DMS53 treated with DMSO at 0.1 percent for 48 hours (cell line): ENCODE results near the gene PGRMC1.
"Not testable (repeated sequence)": the region's sequence is repeated elsewhere in the genome, so short reads cannot be mapped to it uniquely, and the experiment has no call there.

Experiments used
- DNase-seq: peaks from one replicate; lab custom pipeline; 2025; ENCODE audit not compliant: unreplicated experiment; lab: John Stamatoyannopoulos, UW

The PGRMC1 gene

GRCh38 chrX:119235872-119236622, at the start of gene PGRMC1:
Gene PGRMC1, plus strand, starts transcription at chrX:119236285. Its CDS starts 79 bp downstream, at chrX:119236364.
- peak; percentile 53 for DNase-seq

- no peak for DNase-seq
Observed at GRCh38 chrX:119186763-119187162, 49.3 kb upstream of the PGRMC1 start.

- DNase-seq, result no peak
Observed at GRCh38 chrX:119187298-119187697, 48.8 kb upstream of the PGRMC1 start.

GRCh38 chrX:119189115-119189514, 47.0 kb upstream of the PGRMC1 start:
- no peak for DNase-seq

- no peak for DNase-seq
Observed at GRCh38 chrX:119189595-119189994, 46.5 kb upstream of the PGRMC1 start.

GRCh38 chrX:119190091-119190681, 45.9 kb upstream of the PGRMC1 start:
- no peak for DNase-seq

- DNase-seq, result no peak
Observed at GRCh38 chrX:119190831-119191230, 45.3 kb upstream of the PGRMC1 start.

- no peak for DNase-seq
Observed at GRCh38 chrX:119194621-119195020, 41.5 kb upstream of the PGRMC1 start.

GRCh38 chrX:119201570-119201969, 34.5 kb upstream of the PGRMC1 start:
- no peak for DNase-seq

GRCh38 chrX:119206203-119206602, 29.9 kb upstream of the PGRMC1 start:
- DNase-seq, result no peak

GRCh38 chrX:119207483-119207882, 28.6 kb upstream of the PGRMC1 start:
- DNase-seq, result not testable (repeated sequence)

- no peak for DNase-seq
Observed at GRCh38 chrX:119208401-119209057, 27.6 kb upstream of the PGRMC1 start.

GRCh38 chrX:119210931-119211648, 25.0 kb upstream of the PGRMC1 start:
- DNase-seq, result not testable (repeated sequence)

- DNase-seq, result no peak
Observed at GRCh38 chrX:119211649-119212014, 24.5 kb upstream of the PGRMC1 start.

- peak; percentile 23 for DNase-seq
Observed at GRCh38 chrX:119218198-119218597, 17.9 kb upstream of the PGRMC1 start.

GRCh38 chrX:119222932-119223331, 13.2 kb upstream of the PGRMC1 start:
- DNase-seq, result no peak

- DNase-seq, result no peak
Observed at GRCh38 chrX:119223783-119224182, 12.3 kb upstream of the PGRMC1 start.

- DNase-seq, result no peak
Observed at GRCh38 chrX:119226446-119226845, 9.6 kb upstream of the PGRMC1 start.

GRCh38 chrX:119228512-119229252, 7.4 kb upstream of the PGRMC1 start:
- DNase-seq, result no peak

GRCh38 chrX:119229253-119229615, 6.9 kb upstream of the PGRMC1 start:
- no peak for DNase-seq

- no peak for DNase-seq
Observed at GRCh38 chrX:119230850-119231249, 5.2 kb upstream of the PGRMC1 start.
